Kidney epithelial cell (primary cell): Measurements from ENCODE around the gene ZNF407. TPM values are rescaled to one million over a fixed set of nuclear protein-coding genes. Genes with fewer than 3 reads are reported as not detected.

Experiments used
- DNase-seq: peaks from one replicate; pipeline ENCODE4 v3.0.0-alpha.2; 2010; ENCODE audit warnings: low read depth
- H3K27me3 ChIP-seq: 2 replicates; pipeline ENCODE4 v1.6.0; 2011; ENCODE audit warnings: low read length; ENCODE audit not compliant: control insufficient read depth, insufficient read depth
- H3K36me3 ChIP-seq: 2 replicates; pipeline ENCODE4 v1.5.1; 2011; ENCODE audit warnings: low read length; ENCODE audit not compliant: control insufficient read depth, insufficient read depth
- H3K4me3 ChIP-seq: 2 replicates; pipeline ENCODE4 v1.5.1; 2011; ENCODE audit warnings: low read depth, mild to moderate bottlenecking, control low read depth, low read length
- CTCF ChIP-seq: IDR thresholded peaks from 2 replicates; pipeline ENCODE4 v1.5.1; 2011; ENCODE audit warnings: mild to moderate bottlenecking, moderate library complexity, low read length, control low read depth, inconsistent platforms; ENCODE audit not compliant: insufficient read depth, poor library complexity, severe bottlenecking
- total RNA-seq: library from RNA; depleted of rRNA; stranded (reverse); fragments of >200 nt; gene quantifications from 2 replicates; pipeline ENCODE4 v1.2.3, GENCODE V29; 2015

Gene ZNF407
- total RNA-seq, 1 donor from 2014 or later: 8.2 TPM

DNA sequence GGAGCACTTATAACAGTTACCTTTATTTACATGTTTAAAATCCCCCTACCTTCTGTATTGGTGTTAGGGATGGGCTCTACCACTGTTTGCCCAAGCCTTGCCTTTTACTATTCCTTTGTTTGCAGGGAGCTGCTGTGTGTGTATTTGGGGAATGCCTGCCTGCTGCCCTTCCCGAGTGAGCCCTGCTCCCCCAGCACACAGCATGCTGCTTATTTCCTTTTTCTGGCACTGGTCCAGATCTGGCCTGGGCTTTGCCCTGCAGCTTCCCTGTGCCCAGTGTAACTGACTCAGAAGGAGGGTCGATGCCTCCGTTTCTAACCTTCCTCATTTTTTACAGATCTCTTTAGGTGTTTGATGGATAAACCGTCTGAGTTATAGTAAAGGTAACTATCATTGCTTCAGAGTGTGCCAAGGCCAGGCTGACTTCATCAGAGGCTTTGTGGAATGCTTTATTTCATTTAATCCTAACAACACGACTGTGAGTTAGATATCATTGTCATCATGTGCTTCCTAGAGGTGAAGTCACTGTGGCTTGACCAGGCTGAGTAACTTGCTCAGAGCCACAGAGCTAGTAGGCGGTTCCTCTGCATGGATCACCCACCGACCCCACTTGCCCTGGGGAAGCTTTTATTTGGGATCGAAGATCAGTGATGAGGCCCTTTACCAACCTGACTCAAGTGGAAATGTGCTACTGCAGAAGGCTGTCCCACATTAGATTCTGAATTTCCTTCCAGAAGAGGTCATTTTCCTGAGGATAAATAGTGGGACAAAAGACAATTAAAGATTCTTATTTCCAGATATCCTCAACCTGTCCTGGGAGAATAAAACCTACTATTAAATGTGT, 238.8 kb downstream of the ZNF407 start:
- TF ChIP-seq CTCF: no peak
- H3K27me3 ChIP-seq: no peaks in the 10 kb centered on the region

DNA sequence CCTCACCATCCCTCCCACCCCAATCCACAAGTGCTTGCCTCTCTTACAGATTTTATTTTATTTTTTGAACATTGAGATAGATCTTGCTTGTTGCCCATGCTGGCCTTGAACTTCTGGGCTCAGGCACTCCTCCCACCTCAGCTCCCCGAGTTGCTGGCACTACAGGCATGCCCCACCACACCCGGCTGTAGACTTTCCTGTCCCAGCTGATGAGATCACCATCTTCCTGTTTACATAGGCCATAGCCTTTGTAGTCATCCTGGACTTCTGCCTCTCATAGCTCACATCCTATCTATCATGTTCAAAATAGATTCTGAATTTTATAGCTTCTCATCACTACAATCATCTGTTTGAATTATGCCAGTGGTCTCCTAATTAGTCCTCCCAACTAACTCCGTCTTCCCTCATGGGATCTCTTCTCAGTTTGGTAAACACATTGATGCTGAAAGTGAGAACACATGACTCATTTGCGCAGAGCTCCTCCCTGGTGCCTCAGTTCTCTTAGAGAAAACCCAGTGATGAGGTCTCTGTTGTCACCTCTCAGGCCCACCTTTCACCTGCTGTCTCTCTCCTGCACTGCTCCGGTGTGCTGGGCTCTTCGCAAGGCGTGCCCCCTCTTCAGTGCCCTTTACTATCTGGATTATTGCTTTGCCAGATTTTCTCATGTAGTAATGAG, 243.0 kb downstream of the ZNF407 start:
- DNase-seq: peak; percentile 25
- Histone ChIP-seq H3K27me3 (no peaks in the 10 kb centered on the region), H3K4me3 (no peak overlapping the region), H3K36me3 (no peaks in the 10 kb centered on the region)
- TF ChIP-seq CTCF: no peak

More for the DNA sequence above, 238.8 kb downstream of the ZNF407 start:
- Histone ChIP-seq H3K36me3 (no peaks in the 10 kb centered on the region), H3K4me3 (no peak overlapping the region)
- no peak for DNase-seq

DNA sequence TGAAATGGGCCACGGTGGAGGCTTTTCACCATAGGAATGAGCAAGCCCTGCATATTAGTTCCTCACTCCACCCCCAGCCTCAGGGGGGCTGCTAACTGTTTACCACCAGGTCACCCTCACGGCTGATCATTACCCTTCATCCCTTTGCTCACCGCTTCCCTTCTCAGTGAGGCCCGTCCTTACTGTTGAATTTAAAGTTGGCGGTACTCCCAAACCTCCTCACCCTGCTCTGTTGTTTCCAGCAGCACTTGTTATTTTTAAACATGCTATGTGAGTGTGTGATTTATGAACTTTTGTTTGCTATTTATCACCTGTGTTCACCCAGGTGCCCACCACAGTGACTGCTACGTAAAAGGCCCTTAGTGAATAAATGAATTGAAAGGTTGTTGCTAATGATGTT, 243.6 kb downstream of the ZNF407 start:
- TF ChIP-seq CTCF: no peak
- no peaks in the 10 kb centered on the region for H3K27me3 ChIP-seq
- no peak overlapping the region for H3K4me3 ChIP-seq
- no peak for DNase-seq
- H3K36me3 ChIP-seq: no peaks in the 10 kb centered on the region

DNA sequence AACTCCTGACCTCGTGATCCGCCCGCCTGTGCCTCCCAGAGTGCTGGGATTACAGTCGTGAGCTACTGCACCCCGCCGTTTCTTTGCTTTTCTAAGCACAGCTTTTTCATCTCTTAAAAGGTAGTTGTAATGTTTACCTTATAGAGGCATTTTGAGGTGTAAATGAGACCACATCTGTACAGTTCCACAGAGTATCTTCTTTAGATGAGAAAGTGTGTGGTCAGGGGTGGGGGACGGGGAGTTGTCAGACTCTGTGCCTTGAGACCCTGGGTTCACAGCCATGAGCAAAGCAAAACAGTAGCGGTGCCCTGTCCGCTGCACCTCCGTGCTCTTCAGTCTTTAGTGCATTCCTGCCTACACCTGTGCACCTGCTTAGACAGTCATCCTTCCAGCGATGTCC, 251.6 kb downstream of the ZNF407 start:
- Histone ChIP-seq H3K36me3 (no peaks in the 10 kb centered on the region), H3K4me3 (no peak overlapping the region), H3K27me3 (no peaks in the 10 kb centered on the region)
- DNase-seq: no peak
- no peak for TF ChIP-seq CTCF

DNA sequence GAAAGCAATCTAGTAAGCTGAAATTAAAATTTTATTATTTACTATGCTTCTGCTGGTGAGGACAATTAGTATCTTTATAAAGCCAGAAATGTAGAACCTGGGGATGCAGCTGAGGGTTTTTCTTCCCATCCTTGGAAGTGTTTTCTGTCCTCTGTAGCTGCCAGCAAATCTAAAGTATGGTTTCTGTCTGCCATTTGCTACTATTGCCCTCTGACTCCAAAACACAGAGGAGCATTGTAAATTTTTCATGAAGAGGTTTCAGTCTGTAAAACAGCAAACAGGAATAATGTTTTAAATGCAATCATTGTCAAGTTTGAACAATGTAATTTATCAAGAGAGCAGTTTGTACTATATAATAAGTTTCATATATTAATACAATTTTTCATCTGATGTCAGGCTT, 258.8 kb downstream of the ZNF407 start:
- Histone ChIP-seq H3K36me3 (no peaks in the 10 kb centered on the region), H3K4me3 (no peak overlapping the region), H3K27me3 (no peaks in the 10 kb centered on the region)
- no peak for TF ChIP-seq CTCF
- DNase-seq: no peak
